ENCODE measurements around the gene DLGAP3. TPM values are rescaled to one million over a fixed set of nuclear protein-coding genes. Genes with fewer than 3 reads are reported as not detected.

Gene DLGAP3
- total and polyA plus RNA-seq, 2 of the 13 experiments (the other 11 are each of a cell fraction or from before 2014, with no cell fraction given) = 0.03 to 0.04 TPM

- TF ChIP-seq ZNF512 (CRISPR knock-in tag; IDR thresholded peaks at IDR 0.05) = no peak
- peak; percentile 96 for TF ChIP-seq KLF12 (CRISPR knock-in tag; IDR thresholded peaks at IDR 0.05; ENCODE audit: borderline replicate concordance)
- TF ChIP-seq NBN (conservative IDR thresholded peaks at IDR 0.05) = no peak
- TF ChIP-seq HIC2 (CRISPR knock-in tag; IDR thresholded peaks at IDR 0.05; ENCODE audit: low read depth) = no peak
- no peak for TF ChIP-seq ZNF33B (CRISPR knock-in tag; IDR thresholded peaks at IDR 0.05)
- TF ChIP-seq ZNF703 (CRISPR knock-in tag; IDR thresholded peaks at IDR 0.05; ENCODE audit: borderline replicate concordance) = no peak
- TF ChIP-seq SNAI1 (CRISPR knock-in tag; IDR thresholded peaks at IDR 0.05; ENCODE audit: borderline replicate concordance) = no peak
- TF ChIP-seq SOX13 (IDR thresholded peaks at IDR 0.05) = no peak
- peak in 1 of 2 experiments; percentile 59; a peak in 2 of 4 replicates for TF ChIP-seq SOX13 (CRISPR knock-in tag; conservative IDR thresholded peaks at IDR 0.05 in 1 of 2, IDR thresholded peaks at IDR 0.05 in 1 of 2)
- TF ChIP-seq ZNF713 (CRISPR knock-in tag; IDR thresholded peaks at IDR 0.05) = no peak
- TF ChIP-seq RARA (CRISPR knock-in tag; IDR thresholded peaks at IDR 0.05) = no peak; the same call in 1 of the 2 replicates
- no peak for TF ChIP-seq ZNF616 (CRISPR knock-in tag; IDR thresholded peaks at IDR 0.05; ENCODE audit: low read depth)
- peak; percentile 82; the same call in 1 of the 2 replicates for TF ChIP-seq BRCA1 (CRISPR knock-in tag; IDR thresholded peaks at IDR 0.05)
- TF ChIP-seq GATAD2A (CRISPR knock-in tag; IDR thresholded peaks at IDR 0.05) = peak; percentile 87
- no peak for TF ChIP-seq SP140L (CRISPR knock-in tag; IDR thresholded peaks at IDR 0.05; ENCODE audit: borderline replicate concordance)
- peak; percentile 59 for TF ChIP-seq ZNF746 (CRISPR knock-in tag; IDR thresholded peaks at IDR 0.05)
- TF ChIP-seq ZNF800 (CRISPR knock-in tag; IDR thresholded peaks at IDR 0.05) = no peak
- TF ChIP-seq ZC3H13 (CRISPR knock-in tag; IDR thresholded peaks at IDR 0.05) = peak; percentile 79; the same call in 1 of the 2 replicates
- TF ChIP-seq ZSCAN22 (CRISPR knock-in tag; IDR thresholded peaks at IDR 0.05) = no peak
- no peak for TF ChIP-seq HNRNPH1 (optimal IDR thresholded peaks at IDR 0.05; ENCODE audit: low read depth, low read length)
- peak; percentile 95 for TF ChIP-seq CTCF (CRISPR knock-in tag; IDR thresholded peaks at IDR 0.05)
Measured at GRCh38 chr1:34859446-34860200, 69.8 kb downstream of the DLGAP3 start, which contains the start of gene SMIM12 (continued).

Data from HepG2 (cell line).